Sigmoid colon (tissue), 3 donors: Measurements from ENCODE around the gene DCD.

Source experiments
- CTCF ChIP-seq, 4 experiments: fragments of 450-650 bp in 3 of 4; fragments of 200-600 bp in 1 of 4; IDR thresholded peaks; one replicate each; pipeline ENCODE4 v1.5.1; 2016 to 2019; ENCODE audit warnings: antibody characterized with exemption in 4 of 4, mild to moderate bottlenecking in 3 of 4, moderate library complexity in 2 of 4
- POLR2A ChIP-seq, 2 donors: fragments of 450-650 bp; IDR thresholded peaks; one replicate each; pipeline ENCODE4 v1.6.1; 2016; ENCODE audit warnings: antibody characterized with exemption in 2 of 2, mild to moderate bottlenecking in 2 of 2, moderate library complexity in 2 of 2

- no peak for TF ChIP-seq POLR2A (IDR thresholded peaks at IDR 0.05)
- TF ChIP-seq CTCF (IDR thresholded peaks at IDR 0.05), result no peak
Observed at GRCh38 chr12:54650889-54651288, 2.7 kb upstream of the DCD start.
